ENCODE measurements around the gene ALK.

The ALK gene

DNA sequence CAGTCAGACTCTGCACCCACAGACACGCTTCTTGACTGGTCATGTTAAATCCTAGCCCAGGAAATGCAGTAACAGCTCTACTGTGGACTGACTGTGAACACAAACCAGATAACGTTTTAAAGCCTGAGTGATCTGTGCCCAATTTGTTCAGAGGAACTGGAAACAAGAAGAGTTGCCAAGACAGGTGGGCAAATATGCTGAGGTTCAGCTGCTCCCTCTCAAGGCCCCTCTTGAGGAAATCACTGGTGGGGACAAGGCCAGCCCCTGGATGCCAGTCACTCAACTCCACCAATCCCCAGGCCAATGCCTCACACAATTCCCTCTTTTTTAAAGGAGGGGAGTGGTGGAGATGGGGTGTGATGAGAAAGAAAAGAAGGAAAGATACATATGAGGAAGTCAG, 261.2 kb downstream of the ALK start:
- Histone ChIP-seq H3K27me3 (no peaks in the 10 kb centered on the region), H3K36me3 (no peaks in the 10 kb centered on the region), H3K9me3 (no peaks in the 10 kb centered on the region), H3K4me1 (no peaks in the 10 kb centered on the region), H3K4me3 (no peak overlapping the region), H3K27ac (no peak overlapping the region)
- TF ChIP-seq, protein P1, sequence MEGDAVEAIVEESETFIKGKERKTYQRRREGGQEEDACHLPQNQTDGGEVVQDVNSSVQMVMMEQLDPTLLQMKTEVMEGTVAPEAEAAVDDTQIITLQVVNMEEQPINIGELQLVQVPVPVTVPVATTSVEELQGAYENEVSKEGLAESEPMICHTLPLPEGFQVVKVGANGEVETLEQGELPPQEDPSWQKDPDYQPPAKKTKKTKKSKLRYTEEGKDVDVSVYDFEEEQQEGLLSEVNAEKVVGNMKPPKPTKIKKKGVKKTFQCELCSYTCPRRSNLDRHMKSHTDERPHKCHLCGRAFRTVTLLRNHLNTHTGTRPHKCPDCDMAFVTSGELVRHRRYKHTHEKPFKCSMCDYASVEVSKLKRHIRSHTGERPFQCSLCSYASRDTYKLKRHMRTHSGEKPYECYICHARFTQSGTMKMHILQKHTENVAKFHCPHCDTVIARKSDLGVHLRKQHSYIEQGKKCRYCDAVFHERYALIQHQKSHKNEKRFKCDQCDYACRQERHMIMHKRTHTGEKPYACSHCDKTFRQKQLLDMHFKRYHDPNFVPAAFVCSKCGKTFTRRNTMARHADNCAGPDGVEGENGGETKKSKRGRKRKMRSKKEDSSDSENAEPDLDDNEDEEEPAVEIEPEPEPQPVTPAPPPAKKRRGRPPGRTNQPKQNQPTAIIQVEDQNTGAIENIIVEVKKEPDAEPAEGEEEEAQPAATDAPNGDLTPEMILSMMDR (IDR thresholded peaks at IDR 0.05), result no peak
- intact Hi-C loops (cut with DNase I; ENCODE audit: low total_unique reads), result no loop called here
- DNase-seq, result no peak

DNA sequence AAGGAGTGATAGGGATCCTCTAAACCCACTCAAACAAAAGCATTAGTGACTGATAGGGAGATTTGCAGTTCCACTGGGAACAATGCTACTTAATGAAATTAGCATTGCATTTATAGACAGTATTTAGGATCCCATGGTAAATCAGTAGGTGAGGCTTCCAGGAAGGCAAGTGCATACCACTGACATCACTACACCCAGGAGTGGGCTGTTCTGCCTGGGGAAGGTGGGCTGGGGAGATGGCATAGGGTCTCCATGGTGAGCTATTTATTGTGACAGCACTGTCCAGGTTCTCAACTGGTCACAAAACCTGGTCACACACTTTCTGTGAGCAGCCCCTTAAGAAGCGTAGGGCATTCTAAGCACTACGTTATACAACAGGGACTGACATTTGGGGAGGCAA, 262.2 kb downstream of the ALK start:
- DNase-seq, result no peak
- intact Hi-C loops (cut with DNase I; ENCODE audit: low total_unique reads), result no loop called here
- Histone ChIP-seq H3K36me3 (no peaks in the 10 kb centered on the region), H3K9me3 (no peaks in the 10 kb centered on the region), H3K4me1 (no peaks in the 10 kb centered on the region), H3K4me3 (no peak overlapping the region), H3K27me3 (no peaks in the 10 kb centered on the region), H3K27ac (no peak overlapping the region)
- TF ChIP-seq, protein P1 (IDR thresholded peaks at IDR 0.05), result no peak

DNA sequence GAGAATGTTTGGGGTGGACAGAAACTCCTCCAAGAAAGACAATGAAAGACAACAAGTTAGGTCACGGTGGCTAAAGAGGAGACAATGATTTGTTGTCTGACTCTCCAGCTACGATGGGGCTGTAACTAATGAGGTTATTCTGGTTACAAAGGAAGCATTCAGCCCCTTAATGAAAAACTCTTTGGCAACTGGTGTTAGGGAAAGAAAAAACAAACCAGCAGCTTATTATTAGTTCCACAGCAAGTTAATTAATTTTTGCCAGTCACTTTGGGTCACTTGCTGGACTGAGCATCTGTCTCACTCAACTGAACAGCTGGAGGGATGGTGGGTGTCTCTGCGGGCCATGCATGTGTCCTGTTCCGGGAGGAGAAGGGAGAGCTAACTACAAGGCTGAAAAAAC, 263.7 kb downstream of the ALK start:
- H3K4me3 ChIP-seq, result no peak overlapping the region
- no peaks in the 10 kb centered on the region for H3K36me3 ChIP-seq
- H3K4me1 ChIP-seq, result no peaks in the 10 kb centered on the region
- DNase-seq, result no peak
- intact Hi-C loops (cut with DNase I; ENCODE audit: low total_unique reads), result no loop called here
- H3K27ac ChIP-seq, result no peak overlapping the region
- TF ChIP-seq, protein P1 (IDR thresholded peaks at IDR 0.05), result no peak
- H3K27me3 ChIP-seq, result no peaks in the 10 kb centered on the region
- no peaks in the 10 kb centered on the region for H3K9me3 ChIP-seq

DNA sequence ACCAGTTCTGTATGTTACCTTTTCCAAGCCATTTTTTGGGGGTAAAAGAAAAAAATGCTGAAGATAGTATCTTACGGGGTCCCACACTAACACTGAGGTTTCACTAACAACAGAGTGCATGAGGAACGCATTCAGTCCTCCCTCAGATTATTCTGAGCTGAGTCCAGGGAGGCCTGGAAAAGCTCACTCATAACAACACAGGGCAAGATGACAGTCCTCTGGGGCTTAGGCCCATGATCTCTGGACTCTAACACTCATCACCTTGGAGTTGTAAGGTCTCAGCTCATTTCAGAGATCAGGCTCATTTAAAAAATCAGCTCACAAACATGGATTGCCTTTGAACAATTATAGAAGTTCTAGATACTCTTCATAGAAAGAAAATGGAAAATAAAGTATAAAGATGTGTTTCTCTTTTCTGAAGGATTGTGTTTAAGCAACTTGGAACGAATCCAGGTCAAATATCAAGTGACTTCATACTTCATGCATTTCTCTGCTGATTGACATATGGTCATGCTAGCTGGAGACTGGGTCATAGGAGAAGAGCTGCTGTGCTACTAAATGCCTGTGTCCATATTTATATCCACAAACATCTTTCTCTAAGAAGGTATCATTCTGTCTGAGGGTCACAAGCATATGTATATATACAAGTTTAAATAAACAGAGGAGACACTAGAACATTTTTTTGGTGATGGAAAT, 265.8 kb downstream of the ALK start:
- Histone ChIP-seq H3K4me1 (no peaks in the 10 kb centered on the region), H3K36me3 (no peaks in the 10 kb centered on the region), H3K27me3 (no peaks in the 10 kb centered on the region), H3K27ac (no peak overlapping the region), H3K4me3 (no peak overlapping the region), H3K9me3 (no peaks in the 10 kb centered on the region)
- no peak for DNase-seq
- TF ChIP-seq, protein P1 (IDR thresholded peaks at IDR 0.05), result no peak
- intact Hi-C loops (cut with DNase I; ENCODE audit: low total_unique reads), result no loop called here

DNA sequence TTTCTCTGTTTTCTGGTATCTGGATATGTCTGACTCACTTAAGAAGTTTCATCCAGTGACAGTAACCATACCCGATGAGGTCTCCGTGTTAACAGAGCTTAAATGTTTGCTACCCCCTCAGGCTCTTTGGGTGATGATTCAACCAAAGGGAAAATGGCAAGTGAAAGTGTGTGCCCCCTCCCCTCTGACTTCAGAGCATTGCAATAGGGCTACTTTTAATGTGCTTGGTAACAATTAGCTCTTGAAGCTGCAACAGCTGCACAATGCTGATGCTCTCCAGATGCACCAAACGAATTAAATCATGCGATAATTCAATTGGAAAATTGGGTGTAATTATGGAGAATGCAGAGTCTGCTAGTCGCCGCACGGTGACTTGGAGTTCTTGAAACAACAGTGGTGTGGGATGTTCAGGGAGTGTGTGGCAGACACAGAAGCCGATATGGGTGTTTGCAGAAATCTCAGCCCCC, 270.7 kb downstream of the ALK start:
- intact Hi-C loops (cut with DNase I; ENCODE audit: low total_unique reads), result no loop called here
- no peak for DNase-seq
- TF ChIP-seq, protein P1 (IDR thresholded peaks at IDR 0.05), result no peak

More for the DNA sequence above, 270.7 kb downstream of the ALK start:
- no peak overlapping the region for H3K4me3 ChIP-seq
- H3K36me3 ChIP-seq, result no peaks in the 10 kb centered on the region
- H3K4me1 ChIP-seq, result no peaks in the 10 kb centered on the region
- no peaks in the 10 kb centered on the region for H3K27me3 ChIP-seq
- H3K27ac ChIP-seq, result no peak overlapping the region
- H3K9me3 ChIP-seq, result no peaks in the 10 kb centered on the region

All from tibial artery (tissue), 4 donors.